HG02763 (cell line): ENCODE measurements around the gene ATXN7.

Experiments used
- ATAC-seq: cut with Tn5 transposase; IDR thresholded peaks from one replicate; pipeline ENCODE4 v1.9.1; 2021; ENCODE audit warnings: mild to moderate bottlenecking, moderate library complexity; ENCODE audit not compliant: unreplicated experiment

The ATXN7 gene

DNA sequence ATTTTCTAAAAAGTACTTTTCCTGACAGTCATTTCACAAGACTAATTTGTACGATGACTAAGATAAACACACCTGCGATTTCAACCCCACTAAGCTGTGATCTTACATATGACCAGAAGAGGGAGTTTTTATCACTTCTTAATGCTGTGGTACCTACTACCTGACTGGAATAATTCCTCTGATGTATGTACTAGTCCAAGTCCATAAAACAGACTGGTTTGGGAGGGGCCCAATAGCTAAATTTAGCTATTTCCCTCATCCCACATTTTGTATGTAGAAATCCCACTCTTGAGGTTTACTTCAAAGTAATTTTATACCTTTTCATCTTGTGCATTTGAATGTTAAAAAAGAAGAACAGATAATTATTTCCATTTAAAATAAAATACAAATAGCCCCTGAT is 98.2 kb downstream of the ATXN7 start:
- peak; percentile 78 for ATAC-seq

DNA sequence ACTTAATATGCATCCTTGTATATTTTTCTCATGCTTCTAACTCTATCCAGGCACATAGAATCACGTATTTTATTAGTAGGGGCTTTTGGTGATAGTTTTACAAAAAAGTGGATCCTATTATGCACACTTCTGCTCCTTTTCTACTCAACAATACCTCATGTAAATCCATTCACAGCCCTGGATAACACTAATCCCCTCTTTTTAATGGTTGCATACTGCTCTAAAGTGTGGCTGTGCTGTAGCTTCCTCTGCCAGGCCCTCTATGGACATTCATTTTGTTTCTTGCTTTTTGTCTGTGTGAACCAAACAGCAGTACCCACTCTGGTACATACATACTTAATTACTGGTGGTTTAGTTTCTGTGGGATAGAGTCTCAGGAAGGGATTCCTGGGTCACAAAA is 99.8 kb downstream of the ATXN7 start:
- no peak for ATAC-seq

DNA sequence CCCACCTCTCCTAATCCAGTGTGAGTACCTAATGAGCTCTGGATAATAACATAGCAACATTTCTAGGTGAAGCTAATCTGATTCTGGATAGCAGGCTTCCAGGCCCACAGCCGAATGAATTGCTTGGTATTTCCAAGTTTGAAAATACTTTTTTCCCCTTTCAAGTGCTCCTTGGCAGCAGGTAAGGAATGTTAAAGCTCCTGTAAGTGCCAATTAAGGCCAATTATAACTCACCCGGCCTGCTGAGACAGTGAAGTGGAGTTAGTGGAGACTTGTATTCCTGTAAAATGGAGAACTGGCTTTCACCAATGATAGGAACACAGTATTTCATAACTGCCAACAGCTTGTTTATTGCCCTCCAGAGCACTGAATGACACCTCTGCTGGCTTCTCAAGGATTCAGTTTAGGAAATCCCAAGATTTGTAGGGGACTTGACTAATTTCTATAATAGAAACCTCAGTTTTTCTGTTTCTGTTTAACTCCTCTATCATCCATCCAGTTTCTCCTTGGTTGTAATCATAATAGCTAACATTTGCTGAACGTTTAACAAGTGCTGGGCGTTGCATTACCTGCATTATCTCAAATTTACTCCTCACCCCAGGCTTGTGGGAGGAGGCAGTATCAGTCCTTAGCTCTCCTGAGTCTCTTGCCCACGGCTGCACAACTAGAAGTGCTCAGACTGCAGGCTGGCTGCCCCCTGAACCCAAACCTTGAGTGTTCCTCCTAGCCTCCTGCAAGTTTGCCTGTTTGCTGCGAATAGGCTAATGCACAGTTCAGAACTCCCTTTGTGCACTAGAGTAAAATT is 101.2 kb downstream of the ATXN7 start:
- ATAC-seq, result no peak

DNA sequence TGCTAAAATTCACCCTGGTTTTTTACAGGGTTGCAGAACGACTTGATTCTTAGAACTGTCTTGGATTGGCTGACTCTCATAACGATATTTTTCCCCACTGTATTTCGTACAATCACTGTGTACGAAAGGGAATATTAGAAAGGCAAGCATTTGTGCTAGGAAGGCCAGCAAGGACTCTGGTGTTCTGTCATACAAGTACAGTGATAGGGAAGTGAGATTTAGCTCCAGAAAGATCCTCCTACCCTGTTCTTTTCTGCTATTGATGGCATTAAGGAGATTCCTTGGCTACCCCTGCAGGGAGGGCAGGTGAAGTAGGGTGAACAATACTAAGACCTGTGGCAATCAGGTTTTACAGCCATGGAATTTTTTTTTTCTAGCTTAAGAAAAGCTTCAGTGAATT is 102.3 kb downstream of the ATXN7 start:
- no peak for ATAC-seq

DNA sequence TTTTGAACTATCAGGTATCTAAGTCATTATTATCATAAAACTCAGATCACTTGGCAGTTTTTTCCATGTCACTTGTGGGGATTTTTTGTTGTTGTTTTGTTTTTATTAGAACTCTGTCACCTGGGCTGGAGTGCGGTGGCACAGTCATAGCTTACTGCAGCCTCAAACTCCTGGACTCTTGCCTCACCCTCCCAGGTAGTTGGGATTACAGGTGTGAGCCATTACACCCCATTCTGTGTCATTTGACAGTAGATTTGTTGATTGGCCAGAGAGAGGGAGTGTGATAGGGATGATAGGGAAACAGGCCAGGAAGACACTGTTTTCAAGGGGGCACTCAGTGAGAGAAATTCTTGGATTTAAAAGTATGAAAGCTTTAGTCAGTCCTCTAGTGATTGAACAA is 103.2 kb downstream of the ATXN7 start:
- no peak for ATAC-seq

DNA sequence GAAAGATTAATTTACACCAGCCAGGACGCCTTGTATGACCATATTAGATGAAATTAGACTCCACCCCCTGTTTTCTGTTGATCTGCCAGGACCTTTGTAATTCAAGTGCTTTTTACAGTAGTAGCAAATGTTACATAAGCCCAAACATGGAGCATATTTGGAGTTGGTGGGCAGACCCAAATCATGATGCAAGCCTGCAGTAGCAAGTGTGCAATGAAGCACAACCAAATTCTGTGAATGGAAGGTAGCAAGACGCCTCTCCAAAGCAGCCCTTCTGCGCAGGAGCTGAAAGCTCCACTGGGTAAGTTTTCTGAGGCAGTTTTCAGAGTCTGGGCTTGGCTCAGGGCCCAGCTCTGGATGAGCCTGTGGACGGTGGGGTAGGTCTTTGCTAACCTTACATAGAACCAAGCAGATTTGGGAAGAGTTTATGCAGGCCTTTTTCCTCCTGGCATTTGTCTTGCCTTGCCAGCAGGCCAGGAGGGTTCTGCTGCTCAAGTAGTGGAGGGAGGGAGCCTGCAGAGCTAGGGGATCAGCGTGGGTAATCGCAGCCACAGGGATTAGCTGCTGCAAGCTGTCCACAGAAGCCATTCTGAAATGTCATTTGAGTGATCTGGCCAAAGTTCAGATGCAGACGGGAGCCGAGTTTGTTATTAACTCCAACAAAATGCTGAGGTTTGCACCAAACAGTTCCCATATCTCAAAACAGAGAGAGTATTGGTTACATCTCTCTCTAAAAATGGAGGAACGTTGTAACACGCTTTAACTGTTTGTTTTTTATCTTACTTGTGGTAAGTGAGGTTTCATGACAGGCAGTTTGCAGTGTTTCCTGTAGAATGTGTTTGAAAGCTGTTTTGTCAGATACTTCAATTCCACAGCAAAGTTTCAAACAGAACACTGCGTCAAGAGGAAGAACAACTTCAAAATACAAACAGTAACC is 104.3 kb downstream of the ATXN7 start:
- peak; percentile 55 for ATAC-seq

DNA sequence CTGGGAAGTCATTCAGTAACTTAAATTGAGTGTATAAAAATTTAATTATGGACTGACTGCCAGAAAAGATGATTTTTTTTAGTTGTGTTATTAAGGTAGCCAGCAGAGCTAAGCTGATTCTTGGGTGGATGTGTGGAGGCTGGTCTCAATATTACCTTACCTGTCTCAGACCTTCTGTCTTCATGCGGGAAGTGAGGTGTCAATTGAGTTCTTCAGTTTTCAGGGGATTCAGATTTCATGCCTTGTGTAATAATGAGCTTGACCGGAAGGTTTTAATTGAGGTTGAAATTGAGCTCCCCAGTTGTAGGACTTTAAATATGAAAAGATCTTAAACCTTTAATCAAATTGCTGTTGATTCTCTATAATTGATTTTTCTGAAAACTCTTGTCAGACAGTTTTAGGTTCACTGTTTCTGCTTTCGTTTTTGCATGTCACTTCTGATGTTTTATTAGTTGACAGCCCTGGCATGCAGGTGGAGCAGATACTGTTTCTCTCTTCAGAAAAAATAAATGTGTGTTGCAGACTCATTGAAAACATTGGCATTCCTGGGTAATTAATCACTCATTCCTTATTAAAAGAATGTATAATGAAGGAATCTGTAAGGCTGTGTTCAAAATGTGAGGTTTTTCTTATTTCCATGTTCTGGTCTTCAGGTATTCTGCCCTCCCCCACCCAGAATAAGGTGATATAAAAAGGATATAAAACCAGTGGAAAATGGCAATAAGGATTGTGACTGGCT is 105.1 kb downstream of the ATXN7 start:
- peak; percentile 15 for ATAC-seq

DNA sequence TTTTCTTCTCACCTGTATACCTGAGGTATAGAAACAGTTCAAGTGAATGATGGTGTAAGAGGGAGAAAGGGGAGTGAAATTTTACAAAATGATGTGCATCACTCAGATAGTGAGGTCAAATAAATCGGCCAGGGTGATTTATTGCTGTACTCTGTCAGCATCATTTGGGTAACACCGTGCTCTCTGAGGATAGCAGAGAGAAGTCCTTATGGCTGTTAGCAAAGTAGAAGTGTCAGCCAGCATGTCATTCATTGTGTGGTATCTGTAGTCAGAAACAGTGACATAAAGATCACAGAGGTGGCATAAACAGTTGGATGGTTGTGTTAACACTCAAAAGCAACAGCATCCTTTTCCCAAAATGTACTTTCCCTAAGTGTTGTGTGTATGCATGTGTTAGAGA is 106.2 kb downstream of the ATXN7 start:
- ATAC-seq, result no peak

DNA sequence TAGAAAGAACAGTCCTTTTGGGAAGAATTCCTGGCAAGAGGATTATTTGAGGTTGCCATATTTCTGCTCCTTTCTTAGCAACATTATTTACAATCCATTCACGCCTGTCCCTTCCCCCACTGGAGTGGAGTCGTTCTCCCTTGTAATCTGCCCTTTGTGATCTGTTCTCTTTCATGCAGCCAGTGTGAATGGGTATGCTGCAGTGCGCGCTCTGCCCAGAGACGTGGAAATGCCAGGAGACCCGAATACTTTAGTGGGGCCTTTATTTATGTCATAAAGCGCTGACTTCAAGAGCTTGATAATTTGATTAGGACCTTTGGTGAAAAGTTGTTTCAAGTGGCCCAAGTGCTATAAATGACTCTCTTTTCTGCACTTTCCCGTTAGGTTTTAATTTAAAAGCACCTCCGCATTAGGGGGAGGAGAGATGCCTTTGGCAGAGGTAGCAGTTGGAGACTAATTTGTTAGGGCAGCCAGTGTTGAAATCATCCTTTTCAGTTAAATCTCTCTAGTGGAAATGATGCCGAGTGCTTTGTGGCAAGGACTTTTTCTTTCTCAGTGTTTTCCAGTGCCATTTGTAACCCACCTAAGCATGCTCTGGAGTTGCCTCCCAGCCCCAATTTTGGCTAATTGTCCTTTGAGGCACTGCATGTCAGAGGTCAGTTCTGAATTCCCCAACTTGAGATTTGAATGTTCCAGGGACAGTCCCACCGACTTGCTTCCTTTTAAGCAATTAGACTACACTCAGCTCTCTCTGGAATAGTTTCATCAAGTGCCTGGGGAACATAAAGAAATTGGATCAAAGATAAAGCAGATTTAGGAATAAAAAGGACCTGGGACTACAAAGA is 107.2 kb downstream of the ATXN7 start:
- ATAC-seq, result no peak

DNA sequence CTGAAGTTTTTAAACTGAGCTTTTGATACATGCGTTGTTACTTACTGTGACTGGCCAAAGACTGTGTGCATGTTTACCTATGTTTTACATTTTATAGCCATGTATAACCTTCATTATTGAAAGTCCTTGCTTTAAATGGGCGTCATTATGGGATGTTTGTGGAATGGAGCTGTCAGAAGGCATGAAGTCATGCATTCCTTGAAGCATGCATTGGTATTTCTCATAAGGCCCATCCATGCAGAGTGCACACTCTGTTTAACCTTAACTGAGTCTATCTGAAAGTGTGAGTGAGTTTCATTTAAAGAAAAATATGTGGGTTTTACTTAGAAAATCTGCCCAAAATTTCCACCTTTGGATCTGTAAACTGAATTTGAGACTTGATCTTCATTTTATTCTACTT is 108.5 kb downstream of the ATXN7 start:
- no peak for ATAC-seq

DNA sequence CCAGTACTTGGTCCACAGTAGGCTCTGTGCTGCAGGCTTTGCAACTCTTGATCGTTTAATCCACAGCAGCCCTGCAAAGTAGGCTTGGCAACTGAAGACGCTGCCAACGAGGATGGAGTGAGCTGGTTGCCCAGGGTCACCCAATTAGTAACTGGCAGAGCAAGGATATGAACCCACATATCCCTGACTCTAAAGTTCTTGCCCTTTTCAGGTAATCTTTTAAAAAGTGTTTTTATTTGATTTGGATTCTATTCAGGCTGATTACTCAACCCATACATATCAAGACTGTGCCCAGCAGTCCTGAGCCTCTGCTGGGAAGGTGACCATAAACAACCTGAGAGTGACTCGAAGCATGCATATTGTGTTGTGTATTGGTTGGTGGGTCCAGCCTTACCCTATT is 109.3 kb downstream of the ATXN7 start:
- ATAC-seq, result no peak

DNA sequence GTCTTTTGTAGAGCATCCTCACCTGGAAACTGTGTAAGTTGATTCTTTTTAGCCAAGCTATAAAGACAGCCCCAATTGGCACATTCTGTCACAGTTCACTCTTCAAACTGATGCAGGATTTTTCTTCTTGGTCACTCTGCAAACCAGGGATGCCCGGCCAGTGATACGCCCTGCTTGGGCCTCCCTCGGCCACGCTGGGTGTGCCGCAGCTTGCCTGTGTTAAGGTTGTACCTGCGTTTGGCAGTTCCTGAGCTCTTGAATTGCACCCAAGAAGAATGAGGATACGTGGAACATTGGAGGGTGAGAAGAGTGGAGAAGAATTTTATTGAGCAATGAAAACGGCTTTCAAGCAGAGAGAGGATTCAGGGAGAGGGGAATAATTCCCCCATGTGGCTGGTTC is 109.7 kb downstream of the ATXN7 start:
- no peak for ATAC-seq

DNA sequence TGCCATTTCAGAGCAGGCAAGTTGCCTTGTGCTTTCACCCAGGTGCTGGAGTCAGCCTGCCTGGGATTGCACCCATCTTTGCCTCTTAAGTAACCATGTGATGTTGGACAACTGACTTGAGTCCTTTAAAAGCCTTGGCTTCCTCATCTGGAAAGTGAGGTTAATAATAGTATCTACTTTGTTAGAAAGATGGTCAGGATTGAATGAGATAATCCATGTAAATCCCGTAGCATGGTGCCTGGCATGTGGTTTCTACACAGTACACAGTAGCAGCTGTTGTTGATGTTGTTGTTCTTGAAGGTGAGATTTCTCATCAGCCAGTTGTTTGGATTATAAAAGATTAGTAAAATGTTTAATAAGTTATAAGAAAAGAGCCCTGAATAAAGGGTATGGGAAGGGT is 110.8 kb downstream of the ATXN7 start:
- no peak for ATAC-seq

DNA sequence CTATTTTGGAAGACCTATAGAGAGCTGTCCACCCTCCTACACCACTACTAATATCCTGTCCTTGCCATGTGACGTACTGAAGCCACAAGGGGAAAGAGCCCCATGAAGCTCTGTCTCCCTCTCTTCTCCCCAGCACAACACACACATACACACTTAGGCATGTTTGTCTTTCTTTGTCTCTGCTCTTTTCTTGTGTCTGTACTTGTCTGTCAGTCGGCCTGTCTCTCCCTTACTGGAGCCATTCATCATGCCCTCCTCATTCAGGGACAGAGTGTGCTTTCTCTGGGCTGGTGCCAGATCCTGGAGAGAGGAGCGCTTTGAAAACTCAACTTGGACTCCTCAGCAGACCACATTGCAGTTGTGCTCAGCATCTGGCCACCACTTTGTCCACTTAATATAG is 112.1 kb downstream of the ATXN7 start:
- ATAC-seq, result no peak

DNA sequence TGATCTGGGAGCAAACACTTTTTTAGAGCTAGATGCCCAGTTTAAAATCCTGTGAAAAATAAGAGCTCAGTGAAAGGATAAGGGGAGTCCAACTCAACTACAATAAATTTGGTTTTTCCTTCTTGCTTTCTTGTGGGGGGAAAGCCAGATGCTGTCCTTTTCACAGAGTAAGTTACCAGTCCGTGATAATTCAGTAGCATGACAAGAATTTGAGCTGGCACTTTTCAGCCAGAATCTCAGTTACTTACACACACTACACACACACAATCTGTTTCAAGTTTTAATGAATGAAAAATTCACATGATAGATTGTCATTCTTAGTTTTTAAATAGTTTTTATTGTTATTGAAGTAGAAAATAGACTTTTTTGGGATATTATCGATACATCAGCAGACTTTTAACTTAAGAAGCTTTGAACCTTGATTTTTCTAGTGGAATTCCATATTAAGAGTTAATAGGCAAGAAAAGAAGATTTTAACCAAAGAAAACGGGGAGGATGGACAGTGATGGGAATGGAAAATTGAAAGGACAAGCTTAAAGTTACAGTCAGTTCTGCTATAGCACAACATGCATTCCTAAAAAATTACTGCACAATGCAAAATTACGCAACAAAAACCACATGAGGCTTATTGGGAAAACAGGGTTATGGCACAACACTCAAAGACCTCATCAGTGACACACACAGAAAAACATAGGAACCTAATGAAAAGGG is 112.6 kb downstream of the ATXN7 start:
- ATAC-seq, result no peak

DNA sequence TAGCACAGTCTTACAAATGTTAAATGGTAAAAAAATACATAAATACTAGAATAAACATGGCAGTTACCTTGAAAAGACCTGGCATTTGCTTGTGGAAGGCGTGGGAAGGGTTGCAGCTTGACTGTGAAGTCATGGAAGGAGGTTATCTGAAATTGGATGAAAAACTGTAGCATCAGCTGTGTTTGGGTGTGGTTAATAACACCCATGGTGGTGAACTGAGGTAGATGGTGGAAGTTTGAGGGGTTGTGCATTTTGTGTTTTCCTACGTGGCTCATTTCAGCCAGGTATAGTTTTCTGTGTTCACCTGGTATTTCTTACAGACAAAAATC is 113.2 kb downstream of the ATXN7 start:
- no peak for ATAC-seq

DNA sequence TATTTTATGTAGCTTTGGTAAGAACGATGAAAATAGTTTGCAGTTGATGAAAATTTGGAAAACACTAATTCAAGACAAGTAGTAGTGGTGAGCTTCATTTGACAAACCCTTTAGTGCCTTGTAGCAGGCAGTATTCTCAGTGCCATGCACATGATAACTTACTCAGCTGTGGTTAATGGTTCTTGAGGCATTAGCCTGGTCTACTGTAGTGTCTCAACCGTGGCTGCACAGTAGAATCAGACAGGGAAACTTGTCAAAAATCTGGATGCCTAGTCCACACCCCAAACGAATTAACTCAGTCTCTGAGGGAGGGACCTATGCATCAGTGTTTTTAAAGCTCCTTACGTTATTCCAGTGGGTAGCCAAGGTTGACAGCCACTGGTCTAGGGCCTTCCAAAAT is 114.2 kb downstream of the ATXN7 start:
- ATAC-seq, result no peak

DNA sequence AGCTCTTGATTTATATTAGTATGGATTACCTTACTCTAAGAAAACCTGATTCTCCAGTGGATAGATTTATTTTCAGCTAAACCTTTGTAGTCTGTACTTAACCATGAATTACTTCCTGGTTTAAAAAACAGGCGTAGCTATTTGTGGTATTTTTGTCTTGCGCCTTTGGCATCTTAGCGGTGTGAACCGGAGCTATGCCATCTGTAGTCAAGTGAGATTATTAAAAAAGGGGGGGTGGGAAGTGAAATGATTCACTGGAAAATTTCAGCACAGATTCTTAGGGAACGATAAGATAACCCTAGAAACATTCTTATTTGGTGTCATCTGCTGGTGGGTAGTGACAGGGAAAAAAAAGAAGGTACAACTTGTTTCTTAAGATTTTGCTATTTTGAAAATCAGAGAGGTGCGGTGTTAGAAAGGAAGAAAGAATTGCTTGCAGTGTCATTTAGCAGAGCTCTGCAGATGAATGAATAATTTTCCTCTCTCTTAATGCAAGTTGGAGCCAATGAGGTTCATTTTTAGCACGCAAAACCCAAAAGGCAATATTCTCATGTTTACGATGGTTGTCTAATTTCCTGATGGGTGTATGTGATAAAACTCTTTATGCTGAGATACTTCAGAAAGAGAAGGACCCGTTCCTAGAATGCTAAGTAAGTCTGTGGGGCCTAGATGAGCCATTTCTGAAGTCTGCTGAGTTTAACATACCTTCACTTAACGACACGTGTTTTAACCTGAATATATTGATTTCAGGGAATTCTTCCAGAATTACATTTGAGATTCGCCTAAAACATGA is 115.6 kb downstream of the ATXN7 start:
- no peak for ATAC-seq

DNA sequence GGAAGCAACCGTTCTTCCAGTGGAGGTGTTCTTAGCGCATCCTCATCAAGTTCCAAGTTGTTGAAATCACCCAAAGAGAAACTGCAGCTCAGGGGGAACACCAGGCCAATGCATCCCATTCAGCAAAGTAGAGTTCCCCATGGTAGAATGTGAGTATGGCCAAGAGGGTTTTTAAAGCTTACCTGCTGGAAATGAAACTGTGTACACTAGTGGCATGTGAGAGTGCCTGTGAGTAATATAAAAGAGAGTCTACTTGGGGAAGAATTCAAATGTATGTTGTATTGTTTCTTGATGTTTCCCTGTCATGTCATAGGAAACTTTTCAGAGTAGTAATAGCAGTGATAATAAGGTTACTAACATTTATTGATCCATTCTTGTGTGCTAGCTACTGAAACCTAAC is 116.4 kb downstream of the ATXN7 start:
- ATAC-seq, result no peak
